HEK293 (cell line): ENCODE data around the gene CEBPB.

Source experiments
- GLIS2 ChIP-seq: fragments of 450-650 bp; formaldehyde crosslinking; IDR thresholded peaks from 2 replicates; pipeline ENCODE4 v1.5.1; 2016; ENCODE audit warnings: missing biosample characterization, missing genetic modification characterization
- HOXC10 ChIP-seq: sonication (generic); formaldehyde crosslinking; IDR thresholded peaks from 2 replicates; pipeline ENCODE4 v1.8.1; 2023; ENCODE audit warnings: mild to moderate bottlenecking, missing genetic modification reagents
- KLF1 ChIP-seq: fragments of 450-650 bp; formaldehyde crosslinking; IDR thresholded peaks from 2 replicates; pipeline ENCODE4 v1.5.1; 2016; ENCODE audit warnings: missing biosample characterization, missing genetic modification characterization
- KLF17 ChIP-seq: fragments of 450-650 bp; formaldehyde crosslinking; IDR thresholded peaks from 2 replicates; pipeline ENCODE4 v1.5.1; 2016; ENCODE audit warnings: missing biosample characterization, missing genetic modification characterization
- MZF1 ChIP-seq: fragments of 450-650 bp; formaldehyde crosslinking; IDR thresholded peaks from 2 replicates; pipeline ENCODE4 v1.5.1; 2017; ENCODE audit warnings: missing biosample characterization, missing genetic modification characterization, borderline replicate concordance
- PATZ1 ChIP-seq: fragments of 450-650 bp; formaldehyde crosslinking; IDR thresholded peaks from 2 replicates; pipeline ENCODE4 v1.5.1; 2016; ENCODE audit warnings: missing biosample characterization, missing genetic modification characterization
- REPIN1 ChIP-seq: fragments of 450-650 bp; formaldehyde crosslinking; IDR thresholded peaks from 2 replicates; pipeline ENCODE4 v1.5.1; 2017; ENCODE audit warnings: missing biosample characterization, missing genetic modification characterization, low read depth
- SCRT1 ChIP-seq: fragments of 450-650 bp; formaldehyde crosslinking; IDR thresholded peaks from 2 replicates; pipeline ENCODE4 v1.5.1; 2016; ENCODE audit warnings: missing biosample characterization, missing genetic modification characterization, borderline replicate concordance
- SP2 ChIP-seq: fragments of 450-650 bp; formaldehyde crosslinking; IDR thresholded peaks from 2 replicates; pipeline ENCODE4 v1.5.1; 2016; ENCODE audit warnings: missing biosample characterization, missing genetic modification characterization
- TCF7L2 ChIP-seq: IDR thresholded peaks from 2 replicates; pipeline ENCODE4 v1.6.1; 2011; ENCODE audit warnings: low read depth, mild to moderate bottlenecking, inconsistent platforms, low read length, moderate library complexity, borderline replicate concordance
- TRIM28 ChIP-seq: IDR thresholded peaks from 2 replicates; pipeline ENCODE4 v1.6.1; 2011; ENCODE audit warnings: low read length, control low read depth, borderline replicate concordance
- ZBTB1 ChIP-seq: fragments of 450-650 bp; formaldehyde crosslinking; IDR thresholded peaks from 2 replicates; pipeline ENCODE4 v1.5.1; 2016; ENCODE audit warnings: missing biosample characterization, missing genetic modification characterization
- ZBTB7A ChIP-seq: fragments of 450-650 bp; formaldehyde crosslinking; IDR thresholded peaks from 2 replicates; pipeline ENCODE4 v1.5.1; 2016; ENCODE audit warnings: low read depth, missing biosample characterization, missing genetic modification characterization
- ZBTB8A ChIP-seq: fragments of 450-650 bp; formaldehyde crosslinking; IDR thresholded peaks from 2 replicates; pipeline ENCODE4 v1.5.1; 2016; ENCODE audit warnings: missing biosample characterization, missing genetic modification characterization
- ZEB2 ChIP-seq: fragments of 450-650 bp; formaldehyde crosslinking; IDR thresholded peaks from 2 replicates; pipeline ENCODE4 v1.5.1; 2016; ENCODE audit warnings: missing biosample characterization, missing genetic modification characterization
- ZFP3 ChIP-seq: fragments of 450-650 bp; formaldehyde crosslinking; IDR thresholded peaks from 2 replicates; pipeline ENCODE4 v1.5.1; 2016; ENCODE audit warnings: low read depth, missing biosample characterization, missing genetic modification characterization
- ZFP37 ChIP-seq: fragments of 450-650 bp; formaldehyde crosslinking; IDR thresholded peaks from 2 replicates; pipeline ENCODE4 v1.5.1; 2016; ENCODE audit warnings: missing biosample characterization, missing genetic modification characterization
- ZFP41 ChIP-seq: fragments of 450-650 bp; formaldehyde crosslinking; IDR thresholded peaks from 2 replicates; pipeline ENCODE4 v1.5.1; 2016; ENCODE audit warnings: missing biosample characterization, missing genetic modification characterization, borderline replicate concordance
- ZNF138 ChIP-seq: fragments of 450-650 bp; formaldehyde crosslinking; IDR thresholded peaks from 2 replicates; pipeline ENCODE4 v1.5.1; 2016; ENCODE audit warnings: missing biosample characterization, missing genetic modification characterization, borderline replicate concordance
- ZNF174 ChIP-seq: fragments of 450-650 bp; formaldehyde crosslinking; IDR thresholded peaks from 2 replicates; pipeline ENCODE4 v1.5.0; 2017; ENCODE audit warnings: missing biosample characterization, mild to moderate bottlenecking, missing genetic modification characterization
- ZNF175 ChIP-seq: fragments of 450-650 bp; formaldehyde crosslinking; IDR thresholded peaks from 2 replicates; pipeline ENCODE4 v1.5.1; 2016; ENCODE audit warnings: missing biosample characterization, missing genetic modification characterization
- ZNF23 ChIP-seq: fragments of 450-650 bp; formaldehyde crosslinking; IDR thresholded peaks from 2 replicates; pipeline ENCODE4 v1.5.1; 2016; ENCODE audit warnings: missing biosample characterization, missing genetic modification characterization, borderline replicate concordance
- ZNF292 ChIP-seq: fragments of 450-650 bp; formaldehyde crosslinking; IDR thresholded peaks from 2 replicates; pipeline ENCODE4 v1.5.1; 2016; ENCODE audit warnings: low read depth, missing biosample characterization, missing genetic modification characterization, borderline replicate concordance
- ZNF398 ChIP-seq: fragments of 450-650 bp; formaldehyde crosslinking; IDR thresholded peaks from 2 replicates; pipeline ENCODE4 v1.5.1; 2017; ENCODE audit warnings: missing biosample characterization, missing genetic modification characterization
- ZNF404 ChIP-seq: fragments of 450-650 bp; formaldehyde crosslinking; IDR thresholded peaks from 2 replicates; pipeline ENCODE4 v1.5.1; 2017; ENCODE audit warnings: missing biosample characterization, missing genetic modification characterization
- ZNF426 ChIP-seq: fragments of 450-650 bp; formaldehyde crosslinking; IDR thresholded peaks from 2 replicates; pipeline ENCODE4 v1.5.1; 2017; ENCODE audit warnings: missing biosample characterization, missing genetic modification characterization, mild to moderate bottlenecking, inconsistent platforms, moderate library complexity
- ZNF510 ChIP-seq: fragments of 450-650 bp; formaldehyde crosslinking; IDR thresholded peaks from 2 replicates; pipeline ENCODE4 v1.5.1; 2018; ENCODE audit warnings: mild to moderate bottlenecking, missing genetic modification characterization, missing biosample characterization; ENCODE audit not compliant: insufficient replicate concordance
- ZNF548 ChIP-seq: fragments of 450-650 bp; formaldehyde crosslinking; IDR thresholded peaks from 2 replicates; pipeline ENCODE4 v1.5.1; 2016; ENCODE audit warnings: missing biosample characterization, missing genetic modification characterization
- ZNF560 ChIP-seq: fragments of 450-650 bp; formaldehyde crosslinking; IDR thresholded peaks from 2 replicates; pipeline ENCODE4 v1.5.1; 2017; ENCODE audit warnings: missing biosample characterization, missing genetic modification characterization, borderline replicate concordance
- ZNF645 ChIP-seq: fragments of 450-650 bp; formaldehyde crosslinking; IDR thresholded peaks from 2 replicates; pipeline ENCODE4; 2016; ENCODE audit warnings: missing biosample characterization, missing genetic modification characterization
- ZNF664 ChIP-seq: fragments of 450-650 bp; formaldehyde crosslinking; IDR thresholded peaks from 2 replicates; pipeline ENCODE4 v1.5.1; 2016; ENCODE audit warnings: missing biosample characterization, missing genetic modification characterization
- ZNF704 ChIP-seq: fragments of 450-650 bp; formaldehyde crosslinking; IDR thresholded peaks from 2 replicates; pipeline ENCODE4 v1.5.1; 2016; ENCODE audit warnings: missing biosample characterization, missing genetic modification characterization
- ZNF785 ChIP-seq: fragments of 450-650 bp; formaldehyde crosslinking; IDR thresholded peaks from 2 replicates; pipeline ENCODE4 v1.5.1; 2016; ENCODE audit warnings: missing biosample characterization, missing genetic modification characterization
- ZNF830 ChIP-seq: fragments of 450-650 bp; IDR thresholded peaks from 2 replicates; pipeline ENCODE4 v1.5.0; 2018; ENCODE audit warnings: missing biosample characterization, missing genetic modification characterization, low read depth, mild to moderate bottlenecking, moderate library complexity
- ZNF843 ChIP-seq: fragments of 450-650 bp; formaldehyde crosslinking; IDR thresholded peaks from 2 replicates; pipeline ENCODE4 v1.5.1; 2016; ENCODE audit warnings: missing biosample characterization, missing genetic modification characterization

CEBPB gene

GRCh38 chr20:50187403-50188051, 3.1 kb upstream of the CEBPB start (continued):
- TF ChIP-seq PATZ1 (tag by site-specific recombination) (peak; percentile 83), ZBTB8A (peak; percentile 22; the same call in 1 of the 2 replicates), ZNF560 (tag by site-specific recombination) (no peak), ZEB2 (tag by site-specific recombination) (peak; percentile 83), HOXC10 (CRISPR knock-in tag) (no peak), SP2 (peak; percentile 47), KLF1 (tag by site-specific recombination) (peak; percentile 97), ZFP3 (no peak), TRIM28 (no peak), ZBTB1 (tag by site-specific recombination) (no peak), ZNF785 (tag by site-specific recombination) (no peak), MZF1 (peak; percentile 96), ZNF138 (tag by site-specific recombination) (no peak), ZFP37 (tag by site-specific recombination) (no peak), ZNF664 (tag by site-specific recombination) (no peak), ZNF843 (tag by site-specific recombination) (no peak), ZFP41 (tag by site-specific recombination) (no peak), ZNF292 (no peak), ZNF548 (tag by site-specific recombination) (no peak), ZNF830 (tag by site-specific recombination) (no peak), ZNF23 (tag by site-specific recombination) (no peak), KLF17 (tag by site-specific recombination) (peak; percentile 95), TCF7L2 (no peak), GLIS2 (tag by site-specific recombination) (peak; percentile 71), SCRT1 (tag by site-specific recombination) (peak; percentile 65; the same call in 1 of the 2 replicates), ZNF174 (tag by site-specific recombination) (no peak), ZBTB7A (tag by site-specific recombination) (no peak), ZNF645 (tag by site-specific recombination) (no peak), ZNF704 (tag by site-specific recombination) (no peak), ZNF175 (tag by site-specific recombination) (no peak), REPIN1 (tag by site-specific recombination) (no peak), ZNF510 (tag by site-specific recombination) (no peak), ZNF404 (tag by site-specific recombination) (no peak), ZNF398 (tag by site-specific recombination) (peak; percentile 62), ZNF426 (tag by site-specific recombination) (no peak)
